AG09309 (cell line): ENCODE results near the gene RICTOR.
A peak's percentile ranks its signal among the peaks of the same experiment; 100 is the strongest.
"Not testable (repeated sequence)": the region's sequence is repeated elsewhere in the genome, so short reads cannot be mapped to it uniquely, and the experiment has no call there.

Source experiments
- DNase-seq: peaks from one replicate; pipeline ENCODE4 v3.0.0-alpha.2; 2010; ENCODE audit warnings: low read depth
- H3K4me3 ChIP-seq: 2 replicates; pipeline ENCODE4 v1.5.1; 2011; ENCODE audit warnings: mild to moderate bottlenecking, low read depth, low read length, moderate library complexity; ENCODE audit not compliant: control insufficient read depth
- TF ChIP-seq, protein P1 (sequence below): IDR thresholded peaks from 2 replicates; pipeline ENCODE4 v1.5.1; 2011; ENCODE audit warnings: mild to moderate bottlenecking, low read depth, low read length, inconsistent platforms; ENCODE audit not compliant: insufficient read depth, control insufficient read depth; ENCODE audit errors: missing control alignments

Gene RICTOR

GRCh38 chr5:39017504-39017903, 56.7 kb downstream of the RICTOR start:
- DNase-seq: no peak
- TF ChIP-seq, protein P1, sequence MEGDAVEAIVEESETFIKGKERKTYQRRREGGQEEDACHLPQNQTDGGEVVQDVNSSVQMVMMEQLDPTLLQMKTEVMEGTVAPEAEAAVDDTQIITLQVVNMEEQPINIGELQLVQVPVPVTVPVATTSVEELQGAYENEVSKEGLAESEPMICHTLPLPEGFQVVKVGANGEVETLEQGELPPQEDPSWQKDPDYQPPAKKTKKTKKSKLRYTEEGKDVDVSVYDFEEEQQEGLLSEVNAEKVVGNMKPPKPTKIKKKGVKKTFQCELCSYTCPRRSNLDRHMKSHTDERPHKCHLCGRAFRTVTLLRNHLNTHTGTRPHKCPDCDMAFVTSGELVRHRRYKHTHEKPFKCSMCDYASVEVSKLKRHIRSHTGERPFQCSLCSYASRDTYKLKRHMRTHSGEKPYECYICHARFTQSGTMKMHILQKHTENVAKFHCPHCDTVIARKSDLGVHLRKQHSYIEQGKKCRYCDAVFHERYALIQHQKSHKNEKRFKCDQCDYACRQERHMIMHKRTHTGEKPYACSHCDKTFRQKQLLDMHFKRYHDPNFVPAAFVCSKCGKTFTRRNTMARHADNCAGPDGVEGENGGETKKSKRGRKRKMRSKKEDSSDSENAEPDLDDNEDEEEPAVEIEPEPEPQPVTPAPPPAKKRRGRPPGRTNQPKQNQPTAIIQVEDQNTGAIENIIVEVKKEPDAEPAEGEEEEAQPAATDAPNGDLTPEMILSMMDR: no peak

GRCh38 chr5:39016587-39017275, 57.5 kb downstream of the RICTOR start:
- DNase-seq: no peak
- no peak overlapping the region for H3K4me3 ChIP-seq
- TF ChIP-seq, protein P1: no peak

More at GRCh38 chr5:39017504-39017903, 56.7 kb downstream of the RICTOR start:
- no peak overlapping the region for H3K4me3 ChIP-seq

DNA sequence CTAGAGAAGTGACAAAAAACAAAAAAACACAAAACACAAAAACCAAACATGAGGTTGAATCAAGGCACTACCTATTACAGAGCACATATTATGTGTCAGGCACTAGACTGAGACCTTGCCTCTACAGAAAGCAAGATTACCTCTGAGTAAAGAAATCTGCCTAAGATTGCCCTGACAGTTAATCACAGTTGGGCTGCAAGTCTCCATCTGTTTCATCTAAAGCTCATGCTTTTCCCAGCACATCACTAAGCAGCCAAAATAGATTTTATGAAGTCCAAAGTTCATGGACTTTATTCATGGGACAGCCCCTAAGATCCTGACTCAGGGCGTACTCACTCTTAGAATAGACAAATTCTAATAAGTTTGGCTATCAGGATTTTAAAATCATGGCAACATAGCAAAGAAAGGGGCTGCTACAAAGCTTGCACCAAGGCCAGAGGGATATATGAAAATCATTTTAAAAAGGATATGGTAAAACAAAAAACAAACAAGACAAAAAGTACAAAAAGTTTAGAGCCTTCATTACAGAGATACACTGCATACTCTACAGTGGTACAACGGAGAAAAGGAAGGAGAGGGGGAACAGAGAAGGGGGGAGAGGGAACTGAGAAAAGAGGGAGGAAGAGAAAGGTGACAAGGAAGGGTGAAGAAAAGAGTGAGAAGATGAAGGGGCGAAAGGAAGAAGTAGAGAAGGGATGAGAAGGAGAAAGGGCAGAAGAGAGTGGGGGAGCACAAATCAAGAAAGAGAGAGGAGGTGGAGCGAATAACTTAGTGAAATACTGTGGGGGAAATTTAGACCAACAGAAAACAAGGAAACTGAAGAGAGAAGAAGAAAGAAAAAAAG, 58.2 kb downstream of the RICTOR start:
- TF ChIP-seq, protein P1: no peak
- no peak overlapping the region for H3K4me3 ChIP-seq
- DNase-seq: peak; percentile 59

- H3K4me3 ChIP-seq: no peak overlapping the region
- DNase-seq: peak; percentile 17
- TF ChIP-seq, protein P1: no peak
Measured at GRCh38 chr5:39014561-39014960, 59.6 kb downstream of the RICTOR start.

DNA sequence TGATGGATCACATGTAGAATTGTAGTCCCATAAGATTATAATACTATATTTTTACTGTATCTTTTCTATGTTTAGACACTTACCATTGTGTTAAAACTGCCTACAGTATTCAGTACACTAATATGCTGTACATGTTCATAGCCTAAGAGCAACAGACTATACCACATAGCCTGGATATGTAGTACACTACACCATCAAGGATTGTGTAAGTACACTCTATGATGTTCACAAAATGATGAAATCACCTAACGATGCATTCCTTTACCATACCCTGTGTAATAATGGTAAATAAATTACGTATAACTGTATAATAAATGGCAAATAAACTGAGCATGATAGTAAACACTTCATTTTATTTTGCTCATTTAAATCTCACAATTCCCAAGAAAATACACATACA, 60.3 kb downstream of the RICTOR start:
- TF ChIP-seq, protein P1: no peak
- no peak overlapping the region for H3K4me3 ChIP-seq
- no peak for DNase-seq

DNA sequence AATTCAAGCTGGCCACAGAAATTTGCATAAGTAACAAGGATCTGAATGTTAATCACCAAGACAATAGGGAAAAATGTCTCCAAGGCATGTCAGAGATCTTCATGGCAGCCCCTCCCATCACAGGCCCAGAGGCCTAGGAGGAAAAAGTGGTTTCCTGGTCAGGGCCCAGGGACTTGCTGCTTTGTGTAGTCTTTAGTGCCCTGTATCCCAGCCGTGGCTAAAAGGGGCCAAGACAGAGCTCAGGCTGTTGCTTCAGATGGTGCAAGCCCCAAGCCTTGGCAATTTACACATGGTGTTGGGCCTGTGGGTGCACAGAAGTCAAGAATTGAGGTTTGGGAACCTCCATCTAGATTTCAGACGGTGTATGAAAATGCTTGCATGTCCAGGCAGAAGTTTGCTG, 63.2 kb downstream of the RICTOR start:
- H3K4me3 ChIP-seq, DNase-seq: not testable (repeated sequence)

DNA sequence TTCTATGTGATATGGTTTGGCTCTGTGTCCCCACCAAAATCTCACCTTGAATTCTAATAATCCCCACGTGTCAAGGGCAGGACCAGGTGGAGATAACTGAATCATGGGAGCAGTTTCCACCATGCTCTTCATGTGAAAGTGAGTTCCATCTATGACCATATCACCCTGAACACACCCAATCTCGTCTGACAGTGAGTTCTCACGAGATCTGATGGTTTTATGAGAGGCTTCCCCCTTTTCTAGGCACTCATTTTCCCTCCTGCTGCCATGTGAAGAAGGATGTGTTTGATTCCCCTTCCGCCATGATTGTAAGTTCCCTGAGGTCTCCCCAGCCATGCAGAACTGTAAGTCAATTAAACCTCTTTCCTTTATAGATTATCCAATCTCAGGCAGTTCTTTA, 64.2 kb downstream of the RICTOR start:
- H3K4me3 ChIP-seq: no peak overlapping the region

More for the DNA sequence above, 64.2 kb downstream of the RICTOR start:
- no peak for DNase-seq
- TF ChIP-seq, protein P1: no peak
